Ovary (tissue), 3 donors: ENCODE data around the gene OPN1MW3.

ENCODE experiments used
- CTCF ChIP-seq, 3 donors: fragments of 450-650 bp in 2 of 3; fragments of 200-600 bp in 1 of 3; IDR thresholded peaks; one replicate each; pipeline versions ENCODE4 v1.5.1 to v1.8.0; 2016 to 2022; ENCODE audit warnings: antibody characterized with exemption in 3 of 3, mild to moderate bottlenecking in 1 of 3
- POLR2A ChIP-seq: fragments of 450-650 bp; IDR thresholded peaks from one replicate; pipeline ENCODE4 v1.6.1; 2017; ENCODE audit warnings: antibody characterized with exemption, mild to moderate bottlenecking, moderate library complexity
- donor health status: DM: no; HTN: no; CAD: no.

DNA sequence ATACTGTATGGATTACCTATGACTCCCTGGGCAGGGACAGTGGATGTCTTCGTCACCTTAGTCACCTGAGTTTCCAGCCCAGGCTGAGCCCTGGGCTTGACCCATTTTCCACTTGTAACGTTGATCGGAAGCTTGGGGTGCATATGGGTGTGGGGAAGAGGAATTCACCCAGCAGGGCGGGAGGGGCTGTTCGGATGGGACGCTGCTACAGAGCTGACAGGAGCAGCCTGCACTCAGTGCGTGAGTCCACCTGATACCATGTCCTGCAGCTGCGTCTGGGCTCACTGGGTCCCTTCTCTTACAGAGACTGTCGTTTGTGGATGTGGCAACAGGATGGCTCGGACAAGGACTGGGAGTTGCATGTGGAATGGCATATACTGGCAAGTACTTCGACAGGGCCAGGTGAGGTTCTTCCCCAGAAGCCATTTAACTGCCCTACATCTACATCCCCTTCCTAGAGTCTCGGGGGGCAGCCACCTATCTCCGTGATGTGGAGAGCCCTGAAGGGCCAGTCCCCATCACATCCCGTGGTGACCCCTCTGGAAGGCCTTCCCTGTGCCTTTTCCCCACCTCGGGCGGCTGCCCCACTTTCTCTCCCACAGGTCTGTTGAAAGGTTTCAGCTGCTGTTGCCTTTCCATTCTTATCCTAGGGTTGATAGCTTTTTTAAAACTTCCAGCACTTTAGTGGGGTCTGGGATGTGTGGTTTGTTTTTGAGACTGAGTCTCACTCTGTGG lies 51.8 kb downstream of the OPN1MW3 start:
- no peak for TF ChIP-seq CTCF (IDR thresholded peaks at IDR 0.05)
- TF ChIP-seq POLR2A, result no peak
